SK-N-SH treated with all-trans-retinoic acid at 6 μM for 48 hours (cell line): ENCODE results near the gene MYB.

ENCODE experiments used
- ARNTL ChIP-seq: fragments of 450-650 bp; formaldehyde crosslinking; IDR thresholded peaks from 2 replicates; pipeline ENCODE4 v1.5.0; 2020; ENCODE audit warnings: low read depth, mild to moderate bottlenecking, moderate library complexity, borderline replicate concordance
- SNAI2 ChIP-seq: fragments of 250-450 bp; sonication (Bioruptor Pico); IDR thresholded peaks from 2 replicates; pipeline ENCODE4 v1.5.0; 2020; ENCODE audit warnings: mild to moderate bottlenecking, moderate library complexity
- ZFP30 ChIP-seq: fragments of 450-650 bp; formaldehyde crosslinking; IDR thresholded peaks from 2 replicates; pipeline ENCODE4 v1.5.0; 2022; ENCODE audit warnings: mild to moderate bottlenecking, moderate library complexity

GRCh38 chr6:135195522-135195921 lies 14.4 kb downstream of the MYB start:
- no peak for TF ChIP-seq SNAI2 (CRISPR knock-in tag)
- TF ChIP-seq ARNTL (CRISPR knock-in tag), result no peak
- no peak for TF ChIP-seq ZFP30
